HL-60 (cell line): Measurements from ENCODE around the gene EDARADD.
"Not testable (repeated sequence)": the region's sequence is repeated elsewhere in the genome, so short reads cannot be mapped to it uniquely, and the experiment has no call there.

ENCODE experiments used
- DNase-seq, 2 experiments: peaks; one replicate each; pipeline ENCODE4 v3.0.0-alpha.2; 2010 to 2020; ENCODE audit warnings: low read depth in 1 of 2, low spot score in 1 of 2
- H3K27ac ChIP-seq: fragments of 250-450 bp; sonication (Bioruptor Pico); replicated peaks from 2 replicates; pipeline ENCODE4 v1.5.1; 2020; ENCODE audit warnings: mild to moderate bottlenecking, moderate library complexity
- H3K27me3 ChIP-seq: fragments of 250-450 bp; sonication (Bioruptor Pico); 2 replicates; pipeline ENCODE4 v1.5.1; 2021; ENCODE audit warnings: mild to moderate bottlenecking, moderate library complexity; ENCODE audit not compliant: insufficient read depth, poor library complexity, severe bottlenecking
- H3K4me3 ChIP-seq: replicated peaks from 2 replicates; pipeline ENCODE4 v1.5.1; 2011; ENCODE audit warnings: mild to moderate bottlenecking, control low read depth, low read length; ENCODE audit not compliant: insufficient read depth
- GABPA ChIP-seq: IDR thresholded peaks from 2 replicates; pipeline ENCODE4 v1.6.1; 2012; ENCODE audit warnings: low read depth
- POLR2AphosphoS5 ChIP-seq: IDR thresholded peaks from 2 replicates; pipeline ENCODE4 v1.6.1; 2012; ENCODE audit warnings: low read depth
- SPI1 ChIP-seq: IDR thresholded peaks from 2 replicates; pipeline ENCODE4 v1.6.1; 2012; ENCODE audit warnings: low read depth, mild to moderate bottlenecking, borderline replicate concordance
- TF ChIP-seq, protein P1 (sequence below): IDR thresholded peaks from 2 replicates; pipeline ENCODE4 v1.6.1; 2012; ENCODE audit warnings: low read depth; ENCODE audit not compliant: insufficient replicate concordance
- TF ChIP-seq, protein P2 (sequence below): IDR thresholded peaks from one replicate; pipeline ENCODE4 v1.5.1; 2011; ENCODE audit warnings: low read length, control low read depth, inconsistent platforms; ENCODE audit not compliant: insufficient read depth

The EDARADD gene

DNA sequence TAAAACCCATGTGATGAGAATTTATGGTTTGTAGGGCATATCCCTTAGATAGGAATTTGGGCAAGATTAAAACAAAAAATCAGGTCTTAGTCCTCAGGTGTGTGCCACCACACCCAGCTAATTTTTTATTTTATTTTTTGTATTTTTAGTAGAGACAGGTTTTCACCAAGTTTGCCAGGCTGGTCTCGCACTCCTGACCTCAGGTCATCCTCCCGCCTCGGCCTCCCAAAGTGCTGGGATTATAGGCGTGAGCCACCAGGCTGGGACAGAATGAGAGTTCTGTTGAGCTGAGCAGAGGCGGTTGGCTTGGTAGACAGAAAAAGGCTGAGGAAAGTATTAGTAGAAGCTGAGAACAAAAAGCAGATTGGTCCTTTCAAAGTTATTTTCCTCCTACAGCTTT, 43.8 kb upstream of the EDARADD start:
- Histone ChIP-seq H3K27ac (no peak overlapping the region), H3K27me3 (no peaks in the 10 kb centered on the region), H3K4me3 (no peak overlapping the region)
- TF ChIP-seq POLR2AphosphoS5: no peak
- DNase-seq: no peak

GRCh38 chr1:236351875-236352573, 42.1 kb upstream of the EDARADD start:
- TF ChIP-seq, protein P1, sequence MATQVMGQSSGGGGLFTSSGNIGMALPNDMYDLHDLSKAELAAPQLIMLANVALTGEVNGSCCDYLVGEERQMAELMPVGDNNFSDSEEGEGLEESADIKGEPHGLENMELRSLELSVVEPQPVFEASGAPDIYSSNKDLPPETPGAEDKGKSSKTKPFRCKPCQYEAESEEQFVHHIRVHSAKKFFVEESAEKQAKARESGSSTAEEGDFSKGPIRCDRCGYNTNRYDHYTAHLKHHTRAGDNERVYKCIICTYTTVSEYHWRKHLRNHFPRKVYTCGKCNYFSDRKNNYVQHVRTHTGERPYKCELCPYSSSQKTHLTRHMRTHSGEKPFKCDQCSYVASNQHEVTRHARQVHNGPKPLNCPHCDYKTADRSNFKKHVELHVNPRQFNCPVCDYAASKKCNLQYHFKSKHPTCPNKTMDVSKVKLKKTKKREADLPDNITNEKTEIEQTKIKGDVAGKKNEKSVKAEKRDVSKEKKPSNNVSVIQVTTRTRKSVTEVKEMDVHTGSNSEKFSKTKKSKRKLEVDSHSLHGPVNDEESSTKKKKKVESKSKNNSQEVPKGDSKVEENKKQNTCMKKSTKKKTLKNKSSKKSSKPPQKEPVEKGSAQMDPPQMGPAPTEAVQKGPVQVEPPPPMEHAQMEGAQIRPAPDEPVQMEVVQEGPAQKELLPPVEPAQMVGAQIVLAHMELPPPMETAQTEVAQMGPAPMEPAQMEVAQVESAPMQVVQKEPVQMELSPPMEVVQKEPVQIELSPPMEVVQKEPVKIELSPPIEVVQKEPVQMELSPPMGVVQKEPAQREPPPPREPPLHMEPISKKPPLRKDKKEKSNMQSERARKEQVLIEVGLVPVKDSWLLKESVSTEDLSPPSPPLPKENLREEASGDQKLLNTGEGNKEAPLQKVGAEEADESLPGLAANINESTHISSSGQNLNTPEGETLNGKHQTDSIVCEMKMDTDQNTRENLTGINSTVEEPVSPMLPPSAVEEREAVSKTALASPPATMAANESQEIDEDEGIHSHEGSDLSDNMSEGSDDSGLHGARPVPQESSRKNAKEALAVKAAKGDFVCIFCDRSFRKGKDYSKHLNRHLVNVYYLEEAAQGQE: no peak
- no peak for TF ChIP-seq POLR2AphosphoS5
- no peak for TF ChIP-seq GABPA
- TF ChIP-seq SPI1: no peak
- TF ChIP-seq, protein P2, sequence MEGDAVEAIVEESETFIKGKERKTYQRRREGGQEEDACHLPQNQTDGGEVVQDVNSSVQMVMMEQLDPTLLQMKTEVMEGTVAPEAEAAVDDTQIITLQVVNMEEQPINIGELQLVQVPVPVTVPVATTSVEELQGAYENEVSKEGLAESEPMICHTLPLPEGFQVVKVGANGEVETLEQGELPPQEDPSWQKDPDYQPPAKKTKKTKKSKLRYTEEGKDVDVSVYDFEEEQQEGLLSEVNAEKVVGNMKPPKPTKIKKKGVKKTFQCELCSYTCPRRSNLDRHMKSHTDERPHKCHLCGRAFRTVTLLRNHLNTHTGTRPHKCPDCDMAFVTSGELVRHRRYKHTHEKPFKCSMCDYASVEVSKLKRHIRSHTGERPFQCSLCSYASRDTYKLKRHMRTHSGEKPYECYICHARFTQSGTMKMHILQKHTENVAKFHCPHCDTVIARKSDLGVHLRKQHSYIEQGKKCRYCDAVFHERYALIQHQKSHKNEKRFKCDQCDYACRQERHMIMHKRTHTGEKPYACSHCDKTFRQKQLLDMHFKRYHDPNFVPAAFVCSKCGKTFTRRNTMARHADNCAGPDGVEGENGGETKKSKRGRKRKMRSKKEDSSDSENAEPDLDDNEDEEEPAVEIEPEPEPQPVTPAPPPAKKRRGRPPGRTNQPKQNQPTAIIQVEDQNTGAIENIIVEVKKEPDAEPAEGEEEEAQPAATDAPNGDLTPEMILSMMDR: no peak
- H3K27ac ChIP-seq: no peak overlapping the region
- DNase-seq: no peak
- no peaks in the 10 kb centered on the region for H3K27me3 ChIP-seq
- no peak overlapping the region for H3K4me3 ChIP-seq

GRCh38 chr1:236352747-236353146, 41.3 kb upstream of the EDARADD start:
- not testable (repeated sequence) for DNase-seq

DNA sequence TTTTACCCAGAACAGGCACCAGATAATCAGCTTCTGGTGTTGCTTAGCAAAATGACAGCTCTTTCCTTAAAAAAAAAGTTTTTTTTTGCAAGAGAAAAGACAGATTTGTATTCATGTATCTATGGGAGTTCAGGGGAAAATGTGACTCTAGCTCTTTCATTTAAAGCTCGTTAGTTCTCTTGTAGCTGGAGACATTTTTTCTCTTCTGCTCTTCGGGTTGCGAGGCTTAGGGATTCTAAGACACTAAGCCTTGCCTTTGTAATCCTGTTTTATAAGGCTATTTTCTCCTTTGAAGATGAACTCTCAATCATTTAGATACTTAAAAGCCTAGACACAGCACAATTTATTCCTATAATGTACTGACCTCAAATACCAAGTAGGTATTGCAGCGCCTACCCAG, 40.3 kb upstream of the EDARADD start:
- H3K4me3 ChIP-seq: no peak overlapping the region
- DNase-seq: no peak
- TF ChIP-seq GABPA (no peak), POLR2AphosphoS5 (no peak), SPI1 (no peak)
- TF ChIP-seq, protein P2: no peak
- TF ChIP-seq, protein P1: no peak
- no peak overlapping the region for H3K27ac ChIP-seq
- H3K27me3 ChIP-seq: peaks cover under 1% of the 10 kb centered on the region

More at GRCh38 chr1:236352747-236353146, 41.3 kb upstream of the EDARADD start:
- not testable (repeated sequence) for H3K4me3 ChIP-seq, H3K27me3 ChIP-seq, H3K27ac ChIP-seq
